Uterus (tissue), 4 donors: ENCODE results near the gene ALOX15. TPM values are rescaled to one million over a fixed set of nuclear protein-coding genes. Genes with fewer than 3 reads are reported as not detected.
"Not testable (repeated sequence)": the region's sequence is repeated elsewhere in the genome, so short reads cannot be mapped to it uniquely, and the experiment has no call there.

Source experiments
- DNase-seq, 2 donors: peaks; one replicate each; pipeline ENCODE4 v3.0.0-alpha.2; 2019 to 2020
- H3K27ac ChIP-seq, 2 donors: fragments of 200-600 bp; sonication (generic); 1 replicate in 1 of 2; 2 replicates in 1 of 2; pipeline ENCODE4 v1.5.1; 2016 to 2018
- H3K27me3 ChIP-seq, 2 donors: fragments of 200-600 bp; sonication (generic); one replicate each; pipeline ENCODE4 v1.5.1; 2018 to 2019; ENCODE audit warnings: control low read depth in 1 of 2
- H3K36me3 ChIP-seq, 2 donors: fragments of 200-600 bp; sonication (generic); one replicate each; pipeline ENCODE4 v1.5.1; 2019; ENCODE audit warnings: control low read depth in 1 of 2
- H3K4me1 ChIP-seq, 2 donors: fragments of 200-600 bp; sonication (generic); one replicate each; pipeline ENCODE4 v1.5.1; 2018 to 2019; ENCODE audit warnings: control low read depth in 1 of 2
- H3K4me3 ChIP-seq, 2 donors: fragments of 200-600 bp; sonication (generic); 1 replicate in 1 of 2; 2 replicates in 1 of 2; pipeline ENCODE4 v1.5.1; 2018 to 2019; ENCODE audit warnings: mild to moderate bottlenecking in 1 of 2
- H3K9me3 ChIP-seq, 2 donors: fragments of 200-600 bp; sonication (generic); one replicate each; pipeline ENCODE4 v1.5.1; 2019; ENCODE audit warnings: control low read depth in 1 of 2
- POLR2A ChIP-seq, 2 donors: fragments of 450-650 bp; IDR thresholded peaks; one replicate each; pipeline ENCODE4 v1.6.1; 2016; ENCODE audit warnings: antibody characterized with exemption in 2 of 2, mild to moderate bottlenecking in 1 of 2, moderate library complexity in 1 of 2
- intact Hi-C: fragments of 100-400 bp; cut with DNase I; formaldehyde crosslinking; loops from one replicate; pipeline ENCODE4 v1.15.1; 2023; ENCODE audit warnings: low total_unique reads
- total RNA-seq, 4 donors: library from RNA; depleted of rRNA in 3 of 4; stranded (reverse); fragments of >200 nt in 3 of 4; gene quantifications; one replicate each; pipeline versions ENCODE4 v1.1.0 to v1.2.4, GENCODE V29; 2014 to 2023
- TF ChIP-seq, protein P1 (sequence below), 4 experiments: fragments of 200-600 bp in 2 of 4; fragments of 450-650 bp in 2 of 4; sonication (generic) in 2 of 4; IDR thresholded peaks; one replicate each; pipeline ENCODE4 v1.5.1; 2016 to 2019; ENCODE audit warnings: antibody characterized with exemption in 4 of 4, mild to moderate bottlenecking in 2 of 4, moderate library complexity in 1 of 4
- donor health status: DM: yes; HTN: yes; CAD: no.

ALOX15 gene
- total RNA-seq, 4 donors from 2014 or later: 0.24 to 2.9 TPM; not detected in 2

DNA sequence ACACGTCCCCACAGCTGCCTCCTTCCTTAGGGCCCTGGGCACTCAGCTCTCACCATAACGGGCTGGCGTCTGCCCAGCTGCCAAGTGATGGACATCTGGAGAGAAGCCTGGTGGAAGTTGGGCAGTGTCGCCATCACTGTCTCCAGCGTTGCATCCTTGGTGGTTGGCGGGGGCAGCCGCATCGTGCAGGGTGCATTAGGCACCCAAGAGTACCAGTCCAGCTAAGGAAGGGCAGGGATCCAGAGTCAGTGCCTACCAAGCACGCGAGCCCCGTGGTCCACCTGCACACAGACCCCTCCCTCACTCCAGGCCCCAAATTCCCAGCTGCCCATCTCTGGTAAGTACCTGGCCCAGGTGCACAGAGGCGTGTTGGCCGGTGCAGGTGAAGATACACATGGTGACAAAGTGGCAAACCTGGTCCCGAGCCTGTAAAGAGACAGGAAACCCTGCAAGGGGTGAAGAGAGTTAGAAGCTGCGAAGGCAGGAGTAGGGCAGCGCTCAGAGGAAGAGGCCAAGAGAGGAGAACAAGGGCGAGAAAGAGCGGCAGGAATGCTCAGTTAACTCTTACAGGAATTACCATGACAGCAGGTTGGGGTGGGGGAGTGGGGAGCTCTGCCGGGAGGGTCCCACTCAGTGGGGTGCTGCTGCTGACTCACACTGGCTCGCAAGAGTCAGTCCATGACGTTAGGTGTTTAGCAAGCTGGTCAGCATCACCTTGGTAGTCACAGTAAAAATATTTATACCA, 9.5 kb downstream of the ALOX15 start:
- intact Hi-C loops: no loop called here
- no peak for DNase-seq
- no peak overlapping the region for H3K4me3 ChIP-seq

DNA sequence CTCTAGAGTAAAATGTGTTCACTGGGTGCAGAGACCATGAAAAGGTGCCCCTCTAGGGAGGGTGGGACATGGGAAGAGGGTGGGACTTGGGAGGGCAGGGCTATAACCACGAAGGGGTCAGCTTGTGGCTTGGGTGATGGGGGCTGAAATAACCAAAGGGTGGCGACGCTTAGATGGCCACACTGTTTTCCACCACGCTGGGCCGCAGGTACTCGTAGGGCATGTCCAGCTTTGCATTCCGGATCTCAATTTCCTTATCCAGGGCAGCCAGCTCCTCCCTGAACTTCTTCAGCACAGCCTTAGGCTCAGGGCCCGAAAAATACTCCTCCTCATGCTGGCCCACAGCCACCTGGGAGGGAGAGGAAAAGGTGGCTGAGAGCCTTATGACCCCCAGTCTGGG, 10.0 kb downstream of the ALOX15 start:
- Histone ChIP-seq H3K4me1 (no peaks in the 10 kb centered on the region), H3K36me3 (no peaks in the 10 kb centered on the region), H3K27me3 (peaks cover 0 to 5% of the 10 kb centered on the region in 2 donors), H3K9me3 (no peaks in the 10 kb centered on the region), H3K27ac (no peak overlapping the region), H3K4me3 (no peak overlapping the region)
- intact Hi-C loops: no loop called here
- no peak for TF ChIP-seq POLR2A (IDR thresholded peaks at IDR 0.05)
- TF ChIP-seq, protein P1, sequence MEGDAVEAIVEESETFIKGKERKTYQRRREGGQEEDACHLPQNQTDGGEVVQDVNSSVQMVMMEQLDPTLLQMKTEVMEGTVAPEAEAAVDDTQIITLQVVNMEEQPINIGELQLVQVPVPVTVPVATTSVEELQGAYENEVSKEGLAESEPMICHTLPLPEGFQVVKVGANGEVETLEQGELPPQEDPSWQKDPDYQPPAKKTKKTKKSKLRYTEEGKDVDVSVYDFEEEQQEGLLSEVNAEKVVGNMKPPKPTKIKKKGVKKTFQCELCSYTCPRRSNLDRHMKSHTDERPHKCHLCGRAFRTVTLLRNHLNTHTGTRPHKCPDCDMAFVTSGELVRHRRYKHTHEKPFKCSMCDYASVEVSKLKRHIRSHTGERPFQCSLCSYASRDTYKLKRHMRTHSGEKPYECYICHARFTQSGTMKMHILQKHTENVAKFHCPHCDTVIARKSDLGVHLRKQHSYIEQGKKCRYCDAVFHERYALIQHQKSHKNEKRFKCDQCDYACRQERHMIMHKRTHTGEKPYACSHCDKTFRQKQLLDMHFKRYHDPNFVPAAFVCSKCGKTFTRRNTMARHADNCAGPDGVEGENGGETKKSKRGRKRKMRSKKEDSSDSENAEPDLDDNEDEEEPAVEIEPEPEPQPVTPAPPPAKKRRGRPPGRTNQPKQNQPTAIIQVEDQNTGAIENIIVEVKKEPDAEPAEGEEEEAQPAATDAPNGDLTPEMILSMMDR (IDR thresholded peaks at IDR 0.05): no peak
- no peak for DNase-seq

More for the DNA sequence above, 9.5 kb downstream of the ALOX15 start:
- peaks cover 0 to 9% of the 10 kb centered on the region in 2 donors for H3K27me3 ChIP-seq
- no peak for TF ChIP-seq POLR2A (IDR thresholded peaks at IDR 0.05)
- TF ChIP-seq, protein P1 (IDR thresholded peaks at IDR 0.05): no peak
- H3K4me1 ChIP-seq: no peaks in the 10 kb centered on the region
- H3K27ac ChIP-seq: no peak overlapping the region
- no peaks in the 10 kb centered on the region for H3K36me3 ChIP-seq
- H3K9me3 ChIP-seq: no peaks in the 10 kb centered on the region

DNA sequence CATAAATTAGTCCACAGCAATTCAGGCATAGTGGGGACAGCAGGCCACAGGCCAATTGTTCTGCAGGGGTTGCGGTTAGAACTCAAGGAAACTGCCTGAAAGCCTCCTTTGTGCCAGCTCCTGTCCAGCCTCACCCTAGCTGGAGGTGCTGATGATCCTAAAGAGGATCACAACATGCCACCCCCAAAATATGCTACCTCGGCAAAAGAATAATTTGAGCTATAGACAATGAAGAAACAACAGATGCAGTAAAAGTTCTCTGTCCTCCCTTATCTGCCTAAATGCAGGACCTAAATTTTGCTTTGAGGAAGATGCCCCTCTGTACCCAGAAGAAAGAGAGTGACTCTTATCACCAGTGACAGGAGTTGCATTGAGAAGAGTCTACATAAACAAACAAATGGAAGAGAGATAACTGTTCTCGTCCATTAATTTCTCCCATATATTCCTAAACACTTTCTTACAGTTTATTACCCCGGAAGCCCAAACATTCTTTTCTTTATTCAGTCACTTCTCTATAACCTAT, 14.7 kb downstream of the ALOX15 start:
- H3K9me3 ChIP-seq: no peaks in the 10 kb centered on the region
- TF ChIP-seq POLR2A (IDR thresholded peaks at IDR 0.05): no peak
- TF ChIP-seq, protein P1 (IDR thresholded peaks at IDR 0.05): no peak
- intact Hi-C loops: no loop called here
- DNase-seq: no peak
- H3K36me3 ChIP-seq: no peaks in the 10 kb centered on the region
- H3K4me1 ChIP-seq: no peaks in the 10 kb centered on the region
- no peak overlapping the region for H3K4me3 ChIP-seq
- no peaks in the 10 kb centered on the region for H3K27me3 ChIP-seq
- no peak overlapping the region for H3K27ac ChIP-seq

DNA sequence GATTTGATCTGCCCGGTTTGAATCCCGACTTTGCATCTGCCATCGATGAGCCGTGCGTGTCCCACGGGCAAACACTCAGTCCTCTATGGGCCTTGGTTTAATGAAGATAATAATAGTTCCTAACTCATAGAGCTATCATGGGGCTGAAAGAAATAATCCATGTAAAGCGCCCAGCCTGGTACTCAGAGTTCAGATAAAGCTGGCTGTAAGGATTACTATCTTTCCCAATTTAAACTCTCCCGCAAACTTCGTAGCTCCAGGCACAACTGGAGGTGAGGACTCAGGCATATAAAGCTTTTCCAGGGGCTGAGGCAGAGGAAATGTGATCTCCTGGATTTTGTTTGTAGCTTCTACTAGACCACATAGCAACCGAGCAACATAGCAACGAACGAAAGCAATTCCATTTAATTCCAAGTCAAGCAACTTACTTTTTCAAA, 16.3 kb downstream of the ALOX15 start:
- Histone ChIP-seq H3K27ac (no peak overlapping the region), H3K27me3 (no peaks in the 10 kb centered on the region), H3K9me3 (no peaks in the 10 kb centered on the region), H3K4me1 (no peaks in the 10 kb centered on the region), H3K4me3 (no peak overlapping the region), H3K36me3 (no peaks in the 10 kb centered on the region)
- DNase-seq: no peak
- TF ChIP-seq POLR2A (IDR thresholded peaks at IDR 0.05): no peak
- TF ChIP-seq, protein P1 (IDR thresholded peaks at IDR 0.05): no peak
- intact Hi-C loops: no loop called here

DNA sequence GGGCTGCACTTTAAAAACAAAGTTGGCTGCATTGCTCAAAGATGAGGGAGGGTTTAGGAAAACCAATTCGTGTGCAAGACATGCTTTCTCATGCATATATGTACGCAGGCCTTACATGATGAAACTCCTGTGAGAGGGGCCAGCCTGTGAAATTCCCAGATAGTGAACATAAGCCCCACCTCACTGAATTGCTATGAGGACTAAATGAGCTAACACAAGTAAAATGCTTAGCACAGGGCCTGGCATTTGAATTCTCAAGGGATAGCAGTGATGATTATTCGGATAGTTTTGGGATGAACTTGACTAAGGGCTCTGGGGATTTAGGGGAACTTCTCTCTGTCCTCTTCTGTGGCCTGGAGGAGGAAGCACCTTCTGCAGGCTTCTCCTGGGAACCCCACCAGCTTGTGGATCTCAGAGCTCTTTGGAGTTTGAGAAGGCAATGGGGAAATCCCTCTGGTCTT, 17.0 kb downstream of the ALOX15 start:
- H3K27ac ChIP-seq, intact Hi-C loops, H3K27me3 ChIP-seq, H3K4me1 ChIP-seq, H3K9me3 ChIP-seq, DNase-seq, H3K36me3 ChIP-seq, H3K4me3 ChIP-seq: not testable (repeated sequence)
